ENCODE measurements around the gene DYNLT3. TPM values are rescaled to one million over a fixed set of nuclear protein-coding genes. Genes with fewer than 3 reads are reported as not detected.
A peak's percentile ranks its signal among the peaks of the same experiment; 100 is the strongest.

DYNLT3 gene
- total RNA-seq, 6 experiments from 2014 or later, result 13.1 to 24.4 (median 17.7) TPM

DNA sequence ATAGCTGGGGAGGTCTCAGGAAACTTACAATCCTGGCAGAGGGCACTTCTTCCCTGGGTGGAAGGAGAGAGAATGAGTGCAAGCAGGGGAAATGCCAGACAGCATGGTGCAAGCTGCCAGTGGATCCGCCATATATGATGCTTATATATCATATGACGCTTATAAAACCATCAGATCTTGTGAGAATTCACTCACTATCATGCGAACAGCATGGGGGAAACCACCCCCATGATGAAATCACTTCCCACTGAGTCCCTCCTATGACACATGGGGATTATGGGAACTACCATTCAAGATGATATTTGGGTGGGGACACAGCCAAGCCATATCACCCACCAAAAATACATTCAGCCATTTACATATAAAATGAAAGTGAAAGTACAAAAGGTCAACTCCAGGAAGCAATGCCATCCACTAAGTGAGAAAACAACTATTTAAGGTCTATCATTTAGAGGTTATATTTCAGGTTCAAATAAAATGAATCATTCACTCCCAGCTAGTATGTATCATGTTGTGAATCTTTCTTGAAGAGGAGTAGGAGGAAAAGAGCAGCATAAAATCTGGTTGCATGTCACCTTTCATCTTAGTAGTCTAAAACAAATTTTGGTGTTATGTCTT, 20.3 kb upstream of the DYNLT3 start:
- Histone ChIP-seq H3K4me3 (no peak overlapping the region), H3K9me3 (no peaks in the 10 kb centered on the region), H3K27ac (no peak overlapping the region), H3K4me1 (peaks cover 0 to 21% (median 0%) of the 10 kb centered on the region in 4 donors), H3K27me3 (no peaks in the 10 kb centered on the region), H3K36me3 (no peaks in the 10 kb centered on the region)
- no peak for TF ChIP-seq POLR2A (IDR thresholded peaks at IDR 0.05)
- TF ChIP-seq, protein P1, sequence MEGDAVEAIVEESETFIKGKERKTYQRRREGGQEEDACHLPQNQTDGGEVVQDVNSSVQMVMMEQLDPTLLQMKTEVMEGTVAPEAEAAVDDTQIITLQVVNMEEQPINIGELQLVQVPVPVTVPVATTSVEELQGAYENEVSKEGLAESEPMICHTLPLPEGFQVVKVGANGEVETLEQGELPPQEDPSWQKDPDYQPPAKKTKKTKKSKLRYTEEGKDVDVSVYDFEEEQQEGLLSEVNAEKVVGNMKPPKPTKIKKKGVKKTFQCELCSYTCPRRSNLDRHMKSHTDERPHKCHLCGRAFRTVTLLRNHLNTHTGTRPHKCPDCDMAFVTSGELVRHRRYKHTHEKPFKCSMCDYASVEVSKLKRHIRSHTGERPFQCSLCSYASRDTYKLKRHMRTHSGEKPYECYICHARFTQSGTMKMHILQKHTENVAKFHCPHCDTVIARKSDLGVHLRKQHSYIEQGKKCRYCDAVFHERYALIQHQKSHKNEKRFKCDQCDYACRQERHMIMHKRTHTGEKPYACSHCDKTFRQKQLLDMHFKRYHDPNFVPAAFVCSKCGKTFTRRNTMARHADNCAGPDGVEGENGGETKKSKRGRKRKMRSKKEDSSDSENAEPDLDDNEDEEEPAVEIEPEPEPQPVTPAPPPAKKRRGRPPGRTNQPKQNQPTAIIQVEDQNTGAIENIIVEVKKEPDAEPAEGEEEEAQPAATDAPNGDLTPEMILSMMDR (IDR thresholded peaks at IDR 0.05), result no peak
- WGBS (ENCODE audit: insufficient coverage, low coverage, low lambda C conversion rate, missing lambda C conversion rate), result 74% methylated on average over 3 of the region's 3 CpGs
- ATAC-seq (no peak), DNase-seq (no peak)
- intact Hi-C loops (cut with DNase I), result no loop called here

DNA sequence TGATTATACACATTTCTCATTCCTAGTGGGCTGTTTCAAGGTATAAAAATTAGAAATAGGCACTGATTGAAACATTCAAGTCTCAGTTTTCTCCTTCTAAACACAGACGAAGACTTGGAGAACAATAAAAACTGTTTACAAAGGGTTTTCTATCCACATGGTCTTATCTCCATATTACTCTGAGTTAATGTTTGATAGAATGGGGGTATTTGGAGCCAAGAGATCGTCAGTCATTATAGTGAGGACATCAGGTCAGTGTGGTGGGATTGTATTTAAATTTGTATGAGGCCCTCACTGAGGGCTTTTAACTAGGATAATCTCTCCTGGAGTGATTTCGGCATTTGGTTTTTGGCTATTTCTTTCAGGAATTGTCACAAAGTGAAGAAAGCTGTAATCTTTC, 16.4 kb upstream of the DYNLT3 start:
- no peaks in the 10 kb centered on the region for H3K27me3 ChIP-seq
- DNase-seq, result no peak
- H3K9me3 ChIP-seq, result no peaks in the 10 kb centered on the region
- no peak overlapping the region for H3K4me3 ChIP-seq
- no peak overlapping the region for H3K27ac ChIP-seq
- peaks cover 0 to 17% (median 0%) of the 10 kb centered on the region in 4 donors for H3K4me1 ChIP-seq
- no peaks in the 10 kb centered on the region for H3K36me3 ChIP-seq
- ATAC-seq, result peak in 3 of 4 donors; percentile 45 to 64 (median 53)
- 40% methylated on average over 3 of the region's 3 CpGs for WGBS (ENCODE audit: insufficient coverage, low coverage, low lambda C conversion rate, missing lambda C conversion rate)
- TF ChIP-seq, protein P1 (IDR thresholded peaks at IDR 0.05), result no peak
- TF ChIP-seq POLR2A (IDR thresholded peaks at IDR 0.05), result no peak
- intact Hi-C loops (cut with DNase I), result no loop called here

DNA sequence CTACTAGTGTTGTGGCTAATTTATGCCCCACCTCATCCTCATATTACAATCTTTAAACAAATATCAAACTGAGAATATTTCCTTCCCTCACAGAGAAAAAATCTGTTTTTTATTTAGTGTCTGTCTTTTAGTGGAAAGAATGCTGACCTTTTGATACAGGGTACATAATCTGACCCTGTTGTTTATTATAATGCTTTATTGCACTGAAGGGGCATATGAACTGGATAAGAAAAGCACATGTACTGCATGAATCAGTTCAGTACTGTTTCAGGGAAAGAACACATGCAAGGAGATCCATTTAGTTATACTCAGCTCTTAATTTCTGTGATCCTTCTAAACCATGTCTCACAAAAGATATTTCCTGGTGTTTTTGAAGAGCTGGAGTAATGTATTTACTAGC, 15.5 kb upstream of the DYNLT3 start:
- H3K4me3 ChIP-seq, result no peak overlapping the region
- H3K4me1 ChIP-seq, result peaks cover 0 to 15% (median 0%) of the 10 kb centered on the region in 4 donors
- H3K36me3 ChIP-seq, result no peaks in the 10 kb centered on the region
- intact Hi-C loops (cut with DNase I), result no loop called here
- no peaks in the 10 kb centered on the region for H3K27me3 ChIP-seq
- no peak for DNase-seq
- ATAC-seq, result peak; percentile 35 to 53 (median 48)
- TF ChIP-seq, protein P1 (IDR thresholded peaks at IDR 0.05), result no peak
- TF ChIP-seq POLR2A (IDR thresholded peaks at IDR 0.05), result no peak
- no peak overlapping the region for H3K27ac ChIP-seq
- H3K9me3 ChIP-seq, result no peaks in the 10 kb centered on the region

DNA sequence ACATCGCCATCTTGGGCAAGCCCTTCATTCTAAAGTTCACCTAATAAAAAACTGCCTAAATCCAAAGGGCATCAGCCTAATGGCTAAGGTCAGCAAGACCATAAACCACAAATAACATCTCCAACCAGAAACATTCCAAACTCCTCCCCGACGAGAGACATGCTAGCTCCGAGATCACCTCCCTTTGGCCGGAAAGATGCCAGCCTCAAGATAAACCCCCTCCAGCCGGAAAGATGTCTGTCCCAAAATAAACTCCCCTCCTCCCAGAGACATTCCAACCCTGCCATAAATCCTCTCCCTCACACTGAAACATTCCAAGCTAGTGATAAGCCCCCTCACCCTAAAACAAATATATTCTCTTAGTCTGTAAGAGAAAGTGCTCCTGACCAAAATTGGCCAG, 13.3 kb upstream of the DYNLT3 start:
- 42% methylated on average over 3 of the region's 6 CpGs for WGBS (ENCODE audit: insufficient coverage, low coverage, low lambda C conversion rate, missing lambda C conversion rate)
- Histone ChIP-seq H3K27ac (no peak overlapping the region), H3K4me3 (no peak overlapping the region), H3K4me1 (peaks cover 0 to 15% (median 0%) of the 10 kb centered on the region in 4 donors), H3K27me3 (no peaks in the 10 kb centered on the region), H3K9me3 (no peaks in the 10 kb centered on the region), H3K36me3 (no peaks in the 10 kb centered on the region)
- no peak for ATAC-seq
- intact Hi-C loops (cut with DNase I), result no loop called here
- no peak for DNase-seq
- TF ChIP-seq, protein P1 (IDR thresholded peaks at IDR 0.05), result no peak
- TF ChIP-seq POLR2A (IDR thresholded peaks at IDR 0.05), result no peak

DNA sequence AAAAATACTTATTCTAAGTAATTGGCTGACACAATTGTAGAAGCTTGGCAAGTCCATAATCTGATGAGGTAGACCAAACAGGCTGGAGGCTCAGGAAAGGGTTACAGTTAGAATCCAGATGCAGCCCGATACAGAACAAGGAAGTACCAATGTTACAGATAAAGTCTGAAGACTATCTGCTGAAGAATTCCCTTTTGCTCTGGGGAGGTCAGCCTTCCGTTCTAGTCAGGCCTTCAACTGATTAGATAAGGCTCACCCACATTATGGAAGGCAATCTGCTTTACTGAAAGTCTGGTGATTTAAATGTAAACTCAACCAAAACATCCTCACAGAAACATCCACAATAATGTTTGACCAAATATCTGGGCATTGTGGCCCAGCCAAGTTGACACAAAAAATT, 7.4 kb upstream of the DYNLT3 start:
- no peaks in the 10 kb centered on the region for H3K9me3 ChIP-seq

More for the DNA sequence above, 7.4 kb upstream of the DYNLT3 start:
- Histone ChIP-seq H3K27me3 (no peaks in the 10 kb centered on the region), H3K4me3 (no peak overlapping the region), H3K36me3 (no peaks in the 10 kb centered on the region), H3K27ac (no peak overlapping the region), H3K4me1 (no peaks in the 10 kb centered on the region)
- TF ChIP-seq POLR2A (IDR thresholded peaks at IDR 0.05), result no peak
- TF ChIP-seq, protein P1 (IDR thresholded peaks at IDR 0.05), result no peak
- ATAC-seq, result no peak
- intact Hi-C loops (cut with DNase I), result no loop called here
- 48% methylated on average over 2 of the region's 2 CpGs for WGBS (ENCODE audit: insufficient coverage, low coverage, low lambda C conversion rate, missing lambda C conversion rate)
- DNase-seq, result no peak

Measured in right lobe of liver (tissue), 6 donors.